ENCODE data around the gene ABCC12.

The ABCC12 gene

GRCh38 chr16:48165961-48166578 is 10.3 kb upstream of the ABCC12 start:
- FAIRE-seq = no peak

- no peak for FAIRE-seq
Observed at GRCh38 chr16:48164907-48165715, 9.3 kb upstream of the ABCC12 start.

- FAIRE-seq = no peak
Observed at GRCh38 chr16:48162839-48163410, 7.1 kb upstream of the ABCC12 start.

GRCh38 chr16:48161906-48162305 is 6.1 kb upstream of the ABCC12 start:
- no peak for FAIRE-seq

GRCh38 chr16:48160575-48160974 is 4.8 kb upstream of the ABCC12 start:
- no peak for FAIRE-seq

DNA sequence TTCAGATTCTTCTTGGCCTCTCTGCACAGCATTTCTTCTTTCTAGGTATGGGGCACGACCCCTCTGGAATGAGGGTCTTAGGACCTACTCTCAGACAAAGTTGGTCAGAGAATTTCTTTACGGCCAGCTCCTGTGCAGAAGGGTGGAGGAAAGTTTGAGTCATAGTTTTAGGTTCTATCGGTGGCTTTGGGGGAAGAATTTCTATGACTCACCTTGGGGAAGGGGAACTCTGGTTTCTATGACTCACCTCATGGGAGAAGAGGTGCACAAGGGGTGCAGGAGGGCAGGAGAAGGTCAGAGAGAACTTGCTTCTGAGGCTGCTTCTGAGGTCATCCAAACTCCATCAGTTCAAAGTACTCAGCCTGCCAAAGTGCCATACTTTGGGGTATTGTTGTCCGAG is 2.5 kb upstream of the ABCC12 start:
- FAIRE-seq = no peak

DNA sequence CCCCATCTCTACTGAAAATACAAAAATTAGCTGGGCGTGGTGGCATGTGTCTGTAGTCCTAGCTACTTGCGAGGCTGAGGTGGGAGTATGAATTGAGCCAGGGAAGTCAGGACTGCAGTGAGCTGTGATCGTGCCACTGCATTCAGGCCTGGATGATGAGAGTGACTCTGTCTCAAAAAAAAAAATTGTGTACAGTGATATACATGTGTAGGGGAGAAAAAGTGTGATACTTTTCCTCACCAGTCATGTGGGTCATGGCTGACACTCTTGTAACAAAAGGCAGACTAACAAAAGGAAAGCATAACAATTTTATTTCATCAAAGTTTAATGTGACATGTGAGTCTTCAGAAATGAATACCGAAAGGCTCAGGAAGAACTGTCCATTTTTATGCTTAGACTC is 2.0 kb upstream of the ABCC12 start:
- no peak for FAIRE-seq

DNA sequence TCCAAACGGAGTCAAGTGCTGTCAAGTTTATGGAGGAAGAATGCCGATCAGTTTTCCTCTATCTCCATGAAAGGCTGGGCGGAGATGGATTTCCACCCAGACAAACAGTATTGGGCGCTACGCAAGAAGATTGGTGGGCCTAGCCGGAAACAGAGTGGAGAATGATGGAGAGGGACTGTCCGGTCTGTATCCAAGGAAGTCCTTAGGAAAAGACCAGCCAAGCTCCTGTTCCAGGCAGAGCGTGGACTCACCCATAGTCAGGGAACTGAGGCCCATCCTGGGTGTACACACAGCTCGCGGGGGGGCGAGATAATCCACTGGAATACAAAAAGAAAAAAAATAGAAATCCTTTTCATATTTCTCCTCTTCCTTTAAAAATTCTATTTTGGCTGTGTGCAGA is 1.5 kb upstream of the ABCC12 start:
- no peak for FAIRE-seq

DNA sequence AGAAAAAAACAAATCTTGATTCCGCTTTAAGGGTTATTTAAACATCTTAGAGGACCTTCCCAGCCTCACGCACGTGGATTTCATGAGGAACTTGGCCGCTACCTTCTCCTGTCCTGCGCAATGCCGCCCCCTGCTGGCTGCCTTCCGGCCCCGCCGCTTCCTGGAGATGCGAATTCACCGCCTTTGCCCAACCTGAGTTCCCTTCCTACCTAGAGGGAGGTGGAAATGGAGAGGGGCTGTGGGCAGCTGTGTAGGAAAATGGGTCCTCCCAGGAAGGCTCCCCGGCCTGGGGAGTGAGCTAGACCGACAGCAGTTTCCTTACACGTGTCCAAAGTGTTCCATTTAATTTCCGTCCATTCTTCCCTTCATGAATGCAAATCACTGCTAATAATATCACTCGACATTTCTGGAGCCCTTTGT is 1.0 kb upstream of the ABCC12 start:
- no peak for FAIRE-seq

DNA sequence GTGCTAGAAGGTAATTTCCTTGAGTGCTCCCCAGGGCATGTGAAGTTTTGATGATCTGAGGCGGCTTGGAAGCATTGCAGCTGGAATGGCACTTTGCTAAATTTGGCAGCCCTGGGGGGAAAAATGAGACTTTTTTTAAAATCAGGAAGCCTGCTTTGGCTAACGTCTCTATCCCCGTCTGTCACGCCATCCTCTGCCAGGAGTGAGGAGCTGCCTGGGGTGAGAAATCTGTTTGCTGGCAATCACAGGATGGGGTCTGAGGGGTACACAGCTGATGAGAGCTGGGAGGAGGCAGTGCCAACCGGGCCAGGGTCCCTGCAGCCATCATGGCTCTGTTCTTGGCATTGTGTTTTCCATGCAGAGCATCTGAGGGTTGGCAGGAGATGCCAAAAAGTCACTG is 2.0 kb downstream of the ABCC12 start:
- no peak for FAIRE-seq

DNA sequence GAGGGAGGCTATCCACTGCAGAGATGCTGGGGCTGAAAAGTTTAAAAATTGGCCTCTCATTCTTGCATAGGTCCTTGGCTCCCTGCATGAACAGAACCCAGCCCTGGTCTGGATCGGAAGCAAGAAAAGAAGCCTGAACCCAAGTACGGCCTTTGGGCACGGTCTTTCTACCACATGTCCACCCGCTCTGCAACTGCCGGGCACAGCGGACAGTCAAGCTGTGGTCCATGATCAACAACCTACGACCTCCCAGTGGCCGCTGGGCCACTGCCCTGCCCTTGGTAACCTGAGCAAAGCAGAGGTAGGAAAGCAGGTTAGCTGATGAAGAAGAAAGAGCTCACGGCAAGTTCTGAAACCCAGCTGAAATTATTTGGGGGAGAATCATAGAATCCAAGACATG is 3.6 kb downstream of the ABCC12 start:
- no peak for FAIRE-seq

GRCh38 chr16:48150707-48151106 is 5.1 kb downstream of the ABCC12 start:
- no peak for FAIRE-seq

DNA sequence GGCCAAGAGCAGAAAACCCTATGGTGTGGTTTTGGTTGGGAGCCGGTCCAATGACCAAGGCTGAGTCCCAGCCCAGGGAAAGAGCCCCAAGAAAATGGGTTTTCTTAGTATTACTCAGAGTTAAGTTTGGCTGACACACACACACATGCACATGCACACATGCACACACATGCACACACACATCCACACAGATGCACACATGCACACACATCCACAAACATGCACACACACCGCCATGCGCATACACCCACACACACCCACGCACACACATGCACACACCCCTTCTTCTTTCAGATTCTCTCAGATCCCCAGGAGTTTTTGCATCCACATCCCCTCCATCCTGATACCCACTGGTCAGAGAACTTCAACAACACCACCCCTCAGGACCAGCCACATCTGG is 9.1 kb downstream of the ABCC12 start:
- FAIRE-seq = no peak

DNA sequence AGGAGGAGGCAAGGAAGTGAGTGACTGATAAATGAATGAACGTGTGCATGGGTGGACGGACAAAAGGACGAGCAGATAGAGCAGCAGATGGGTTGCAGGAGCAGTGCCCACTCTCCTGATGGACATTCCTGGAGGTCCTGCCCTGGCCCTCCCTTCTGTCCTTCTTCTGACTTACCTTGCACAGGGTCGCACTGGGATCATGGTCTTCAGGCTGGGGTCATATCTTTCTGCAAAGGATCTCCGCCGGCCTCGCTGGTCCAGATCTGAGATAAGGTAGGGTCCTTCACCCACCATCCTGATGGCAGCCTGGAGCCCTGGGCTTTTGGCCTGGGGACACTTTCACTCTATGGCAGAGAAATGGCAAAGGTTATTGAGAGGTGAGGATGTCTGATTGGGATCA is 9.7 kb downstream of the ABCC12 start:
- no peak for FAIRE-seq

- FAIRE-seq = no peak
Observed at GRCh38 chr16:48143812-48144368, 11.9 kb downstream of the ABCC12 start.

GRCh38 chr16:48140821-48141220 is 15.0 kb downstream of the ABCC12 start:
- FAIRE-seq = no peak

DNA sequence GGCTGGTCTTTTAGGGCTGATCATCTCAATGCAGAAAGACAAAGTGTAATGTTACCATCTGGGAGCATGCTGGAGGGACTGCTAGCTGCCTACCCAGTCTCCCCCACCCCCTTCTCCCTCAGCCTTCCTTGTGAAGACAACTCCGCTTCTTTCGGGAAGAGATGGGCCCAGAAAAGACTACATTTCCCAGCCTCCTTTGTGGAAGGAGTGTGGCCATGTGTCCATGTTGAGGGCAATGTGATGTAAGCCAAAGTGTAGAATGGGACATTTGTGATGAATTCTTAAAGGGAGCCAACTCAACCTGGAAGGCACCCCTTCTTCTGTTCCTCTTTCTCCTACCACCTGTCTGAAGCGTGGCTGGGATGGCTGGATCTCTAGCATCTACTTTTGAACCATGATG is 16.3 kb downstream of the ABCC12 start:
- FAIRE-seq = no peak

- FAIRE-seq = no peak
Observed at GRCh38 chr16:48138543-48138942, 17.2 kb downstream of the ABCC12 start.

GRCh38 chr16:48137822-48138221 is 18.0 kb downstream of the ABCC12 start:
- no peak for FAIRE-seq

- FAIRE-seq = no peak
Observed at GRCh38 chr16:48136547-48137360, 19.0 kb downstream of the ABCC12 start.

DNA sequence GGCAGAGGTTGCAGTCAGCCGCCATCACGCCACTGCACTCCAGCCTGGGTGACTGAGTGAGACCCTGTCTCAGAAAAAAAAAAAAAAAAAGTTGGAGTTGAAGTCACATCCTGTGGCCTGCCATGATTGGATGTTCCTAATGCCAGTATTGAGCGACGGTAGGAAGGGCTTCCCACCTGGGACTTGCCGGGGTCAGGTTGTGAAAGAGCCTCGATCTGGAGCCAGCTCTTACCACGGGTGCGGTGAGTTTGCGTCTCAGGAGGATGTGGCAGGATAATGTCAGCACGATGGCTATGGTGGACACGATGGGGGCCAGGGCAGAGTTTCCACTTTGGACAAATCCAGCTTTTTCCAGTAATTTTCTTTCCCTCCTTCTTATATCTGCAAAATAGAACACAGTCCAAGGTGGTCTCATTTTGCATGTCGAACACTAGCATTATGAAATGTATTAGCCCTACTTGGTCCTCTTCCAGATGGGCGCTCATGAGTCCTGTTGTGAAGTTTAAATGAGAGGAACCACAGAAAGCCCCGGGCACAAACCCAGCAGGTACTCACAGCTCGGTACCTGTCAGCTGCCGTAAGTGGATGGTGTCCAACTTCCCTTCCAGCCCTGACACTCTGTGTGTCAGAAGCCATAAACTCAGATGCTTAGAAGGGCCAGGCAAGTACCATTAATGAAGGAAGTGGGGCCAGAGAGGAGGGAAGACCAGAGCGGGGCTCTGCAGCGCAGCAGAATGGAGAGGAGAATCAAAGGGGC is 22.2 kb downstream of the ABCC12 start:
- no peak for FAIRE-seq

DNA sequence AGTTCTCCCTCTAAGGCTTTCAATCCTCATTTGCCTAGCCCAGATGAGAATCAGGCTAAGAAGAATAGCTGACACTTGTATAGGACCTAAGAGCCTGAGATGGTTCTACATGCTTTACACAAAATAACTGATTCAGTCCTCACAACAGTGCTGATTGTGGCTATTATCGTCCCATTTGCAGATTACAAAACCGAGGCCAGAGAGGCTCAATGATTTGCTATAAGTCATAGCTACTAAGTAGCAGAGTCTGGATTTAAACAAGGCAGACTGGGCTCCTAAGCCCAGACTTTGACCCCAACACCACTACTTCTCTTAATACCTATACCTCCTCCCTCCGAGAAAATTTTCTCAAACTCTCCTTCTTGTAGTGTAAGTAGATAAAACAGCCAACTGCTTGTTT is 23.1 kb downstream of the ABCC12 start:
- FAIRE-seq = no peak

All from islet of Langerhans (tissue), 1 donor.